Fibroblast of pulmonary artery (primary cell): ENCODE data around the gene IL3RA.

Source experiments
- DNase-seq: peaks from one replicate; pipeline ENCODE4 v3.0.0-alpha.2; 2010; ENCODE audit warnings: low read depth
- H3K4me3 ChIP-seq: replicated peaks from 2 replicates; pipeline ENCODE4 v1.5.1; 2011; ENCODE audit warnings: low read depth, mild to moderate bottlenecking, control low read depth, low read length, moderate library complexity
- TF ChIP-seq, protein P1 (sequence below): IDR thresholded peaks from 2 replicates; pipeline ENCODE4 v1.5.1; 2011; ENCODE audit warnings: mild to moderate bottlenecking, control low read depth, low read length, inconsistent platforms; ENCODE audit errors: missing control alignments

The IL3RA gene

DNA sequence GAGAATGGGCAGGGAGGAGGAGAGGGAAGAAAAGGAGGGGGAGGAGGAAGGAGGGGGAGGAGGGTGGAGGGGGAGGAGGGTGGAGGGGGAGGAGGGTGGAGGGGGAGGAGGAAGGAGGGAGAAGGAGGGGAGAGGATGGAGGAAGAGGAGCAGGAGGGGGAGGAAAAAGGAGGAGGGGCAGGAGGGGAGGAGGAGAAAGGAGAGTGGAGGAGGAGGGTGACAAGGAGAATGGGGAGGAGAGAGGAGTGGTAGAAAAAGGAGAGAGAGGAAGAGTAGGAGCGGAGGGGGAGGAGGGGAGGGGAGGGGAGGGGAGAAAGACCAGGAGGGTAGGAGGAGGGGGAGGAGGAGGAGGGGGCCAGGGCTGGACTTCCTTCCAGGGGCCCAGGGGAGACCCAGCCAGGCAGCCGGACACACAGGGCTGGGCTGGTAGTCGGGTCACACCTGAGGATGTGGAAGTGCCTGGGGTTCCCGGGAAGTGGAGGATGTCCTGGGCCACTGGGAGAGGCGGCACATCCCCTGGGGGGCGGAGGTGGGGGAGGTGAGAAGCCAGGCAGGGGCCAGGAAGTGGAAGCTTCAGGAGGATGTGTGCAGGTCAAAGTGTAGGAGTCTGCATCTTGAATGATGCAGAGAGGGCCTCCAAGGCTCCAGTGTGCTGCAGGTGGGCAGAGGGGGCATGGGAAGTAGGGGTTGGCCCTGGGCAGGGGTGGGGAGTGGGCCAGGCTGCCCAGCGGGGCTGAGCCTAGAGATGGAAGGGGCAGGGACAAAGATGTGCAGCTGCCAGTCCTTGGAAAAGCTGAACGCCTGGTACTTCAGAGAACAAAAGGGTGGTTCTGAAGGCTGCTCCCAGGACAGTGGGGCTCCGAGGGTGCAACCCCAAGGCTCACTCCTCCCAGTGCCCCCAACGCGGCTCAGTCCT, 18.8 kb downstream of the IL3RA start:
- DNase-seq = no peak
- no peak overlapping the region for H3K4me3 ChIP-seq
- TF ChIP-seq, protein P1, sequence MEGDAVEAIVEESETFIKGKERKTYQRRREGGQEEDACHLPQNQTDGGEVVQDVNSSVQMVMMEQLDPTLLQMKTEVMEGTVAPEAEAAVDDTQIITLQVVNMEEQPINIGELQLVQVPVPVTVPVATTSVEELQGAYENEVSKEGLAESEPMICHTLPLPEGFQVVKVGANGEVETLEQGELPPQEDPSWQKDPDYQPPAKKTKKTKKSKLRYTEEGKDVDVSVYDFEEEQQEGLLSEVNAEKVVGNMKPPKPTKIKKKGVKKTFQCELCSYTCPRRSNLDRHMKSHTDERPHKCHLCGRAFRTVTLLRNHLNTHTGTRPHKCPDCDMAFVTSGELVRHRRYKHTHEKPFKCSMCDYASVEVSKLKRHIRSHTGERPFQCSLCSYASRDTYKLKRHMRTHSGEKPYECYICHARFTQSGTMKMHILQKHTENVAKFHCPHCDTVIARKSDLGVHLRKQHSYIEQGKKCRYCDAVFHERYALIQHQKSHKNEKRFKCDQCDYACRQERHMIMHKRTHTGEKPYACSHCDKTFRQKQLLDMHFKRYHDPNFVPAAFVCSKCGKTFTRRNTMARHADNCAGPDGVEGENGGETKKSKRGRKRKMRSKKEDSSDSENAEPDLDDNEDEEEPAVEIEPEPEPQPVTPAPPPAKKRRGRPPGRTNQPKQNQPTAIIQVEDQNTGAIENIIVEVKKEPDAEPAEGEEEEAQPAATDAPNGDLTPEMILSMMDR = no peak

DNA sequence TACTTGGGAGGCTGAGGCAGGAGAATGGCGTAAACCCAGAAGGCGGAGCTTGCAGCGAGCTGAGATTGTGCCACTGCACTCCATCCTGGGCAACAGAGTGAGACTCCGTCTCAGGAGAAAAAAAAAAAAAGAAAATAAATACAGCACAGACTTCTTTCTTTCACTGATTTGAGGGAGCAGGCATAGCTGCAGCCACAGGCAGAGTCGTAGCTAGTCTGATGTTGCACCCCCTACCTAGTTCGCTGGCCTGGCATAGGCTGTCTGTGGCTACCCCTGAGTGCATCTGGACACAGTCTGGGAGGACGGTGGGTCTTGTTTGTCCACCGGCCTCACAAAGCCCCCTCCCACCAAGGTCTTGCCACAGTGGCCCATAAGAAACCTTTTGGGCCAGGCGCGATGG, 21.4 kb downstream of the IL3RA start:
- TF ChIP-seq, protein P1 = no peak
- no peak overlapping the region for H3K4me3 ChIP-seq
- DNase-seq = no peak

DNA sequence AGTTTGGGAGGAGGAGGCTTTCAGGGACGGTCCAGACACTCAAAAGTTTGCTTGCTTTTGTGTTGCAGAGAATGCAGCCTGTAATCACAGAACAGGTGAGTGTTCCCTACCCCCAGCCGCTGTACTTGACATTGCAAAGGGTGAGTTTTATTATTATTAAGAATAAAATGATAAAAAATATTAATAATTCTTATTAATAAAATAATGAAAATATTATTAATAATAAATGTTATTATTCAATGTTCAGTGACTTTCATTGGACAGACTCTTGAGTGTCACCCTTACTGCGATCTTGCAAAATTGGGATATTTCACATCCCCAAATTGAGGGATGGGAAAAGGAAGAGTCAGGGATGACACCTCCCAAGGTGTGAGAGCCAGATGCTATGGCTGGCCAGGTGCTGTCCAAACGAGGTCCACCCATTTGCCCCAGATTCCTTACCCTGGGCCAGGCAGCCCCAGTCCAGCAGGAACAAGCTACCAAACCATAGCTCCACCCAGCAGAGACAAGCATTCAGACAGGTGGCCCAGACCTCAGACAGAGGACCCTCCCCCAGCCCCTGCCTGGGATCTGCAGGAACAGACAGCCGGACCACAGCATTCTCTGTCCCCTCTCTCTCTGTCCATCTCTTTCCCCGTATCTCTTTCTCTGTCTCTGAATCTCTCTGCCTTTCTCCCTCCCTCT, 22.4 kb downstream of the IL3RA start:
- no peak overlapping the region for H3K4me3 ChIP-seq
- TF ChIP-seq, protein P1 = no peak
- DNase-seq = no peak

DNA sequence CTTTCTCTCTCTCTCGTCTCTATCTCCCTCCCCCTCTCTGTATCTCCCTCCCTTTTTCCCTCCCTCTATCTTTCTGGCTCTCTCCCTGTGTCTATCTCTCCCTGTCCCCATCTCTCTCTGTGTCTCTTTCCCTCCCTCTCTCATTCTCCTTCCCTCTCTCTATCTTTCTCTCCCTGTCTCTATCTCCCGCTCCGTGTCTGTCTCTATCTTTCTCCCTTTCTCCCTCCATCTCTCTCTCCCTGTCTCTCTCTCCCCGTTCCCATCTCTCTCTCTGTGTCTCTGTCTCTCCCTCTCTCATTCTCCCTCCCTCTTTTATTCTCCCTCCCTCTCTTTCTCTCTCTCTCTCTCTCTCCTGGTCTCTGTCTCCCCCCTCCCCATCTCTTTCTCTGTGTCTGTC, 22.9 kb downstream of the IL3RA start:
- H3K4me3 ChIP-seq = no peak overlapping the region
- DNase-seq = no peak
- TF ChIP-seq, protein P1 = no peak

DNA sequence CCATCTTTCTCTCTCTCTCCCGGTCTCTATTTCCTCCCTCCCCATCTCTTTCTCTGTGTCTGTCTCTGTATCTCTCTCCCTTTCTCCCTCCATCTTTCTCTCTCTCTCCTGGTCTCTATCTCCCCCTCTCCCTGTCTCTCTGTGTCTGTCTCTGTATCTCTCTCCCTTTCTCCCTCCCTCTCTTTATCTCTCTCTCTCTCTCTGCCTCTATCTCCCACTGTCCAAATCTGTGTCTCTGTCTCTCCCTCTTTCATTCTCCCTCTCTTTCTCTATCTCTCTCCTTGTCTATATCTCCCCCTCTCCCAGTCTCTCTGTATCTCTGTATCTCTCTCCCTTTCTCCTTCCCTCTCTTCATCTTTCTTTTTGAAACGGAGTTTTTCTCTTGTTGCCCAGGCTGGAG, 23.6 kb downstream of the IL3RA start:
- TF ChIP-seq, protein P1 = no peak
- no peak overlapping the region for H3K4me3 ChIP-seq
- DNase-seq = no peak

DNA sequence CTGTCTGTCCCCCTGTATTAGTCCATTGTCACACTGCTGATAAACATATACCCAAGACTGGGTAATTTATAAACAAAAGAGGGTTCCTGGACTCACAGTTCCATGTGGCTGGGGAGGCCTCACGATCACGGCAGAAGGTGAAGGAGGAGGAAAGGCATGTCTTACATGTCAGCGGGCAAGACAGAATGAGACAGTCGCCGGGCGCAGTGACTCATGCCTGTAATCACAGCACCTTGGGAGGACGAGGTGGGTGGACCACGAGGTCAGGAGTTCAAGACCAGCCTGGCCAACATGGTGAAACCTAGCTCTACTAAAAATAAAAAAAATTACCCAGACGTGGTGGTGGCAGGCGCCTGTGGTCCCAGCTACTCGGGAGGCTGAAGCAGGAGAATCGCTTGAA, 24.7 kb downstream of the IL3RA start:
- no peak for DNase-seq
- TF ChIP-seq, protein P1 = no peak
- H3K4me3 ChIP-seq = no peak overlapping the region
